Endothelial cell of umbilical vein (primary cell): ENCODE results near the gene P2RY2.

Experiments used
- EZH2 ChIP-seq: IDR thresholded peaks from 2 replicates; pipeline ENCODE4 v1.6.1; 2012; ENCODE audit warnings: borderline replicate concordance, low read depth, mild to moderate bottlenecking, moderate library complexity, low read length, inconsistent platforms; ENCODE audit not compliant: severe bottlenecking
- GATA2 ChIP-seq: IDR thresholded peaks from 2 replicates; pipeline ENCODE4 v1.7.0; 2011; ENCODE audit warnings: low read depth, mild to moderate bottlenecking, moderate library complexity, mixed read lengths, low read length; ENCODE audit not compliant: insufficient read length, insufficient read depth
- POLR2A ChIP-seq: IDR thresholded peaks from 2 replicates; pipeline ENCODE4 v1.6.1; 2012; ENCODE audit warnings: low read depth, mild to moderate bottlenecking, control low read depth, low read length
- POLR2AphosphoS5 ChIP-seq: IDR thresholded peaks from 2 replicates; pipeline ENCODE4 v1.6.1; 2012; ENCODE audit warnings: low read depth, mild to moderate bottlenecking, control low read depth, low read length, moderate library complexity; ENCODE audit not compliant: insufficient read depth
- TF ChIP-seq, protein P1 (sequence below), 2 donors: IDR thresholded peaks; 1 replicate in 1 of 2; 2 replicates in 1 of 2; pipeline ENCODE4 v1.5.1; 2011; ENCODE audit warnings: low read length in 2 of 2, mild to moderate bottlenecking in 2 of 2, moderate library complexity in 2 of 2, control low read depth in 1 of 2, inconsistent platforms in 1 of 2, low read depth in 1 of 2; ENCODE audit not compliant: insufficient read depth in 1 of 2; ENCODE audit errors: extremely low read depth in 1 of 2
- TF ChIP-seq, protein P2 (sequence below): IDR thresholded peaks from 2 replicates; pipeline ENCODE4 v1.6.1; 2011; ENCODE audit not compliant: insufficient read depth, insufficient read length

DNA sequence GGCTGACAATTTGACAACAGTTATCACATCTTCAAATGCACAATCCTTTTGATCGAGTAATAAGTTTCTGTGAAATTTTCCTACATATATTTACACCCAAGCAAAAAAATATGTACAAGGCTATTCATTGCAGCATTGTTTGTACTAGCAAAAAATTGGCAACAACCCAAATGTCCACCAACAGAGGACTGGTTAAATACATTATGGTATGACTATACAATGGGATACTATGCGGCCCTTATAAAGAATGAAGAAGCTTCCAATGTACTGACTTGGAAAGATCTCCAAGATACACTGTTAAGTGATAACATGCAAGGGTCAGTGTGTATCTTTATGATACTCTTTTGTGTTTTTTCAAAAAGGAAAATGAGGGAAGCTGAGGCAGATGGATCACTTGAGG is 8.2 kb upstream of the P2RY2 start:
- no peak for TF ChIP-seq POLR2AphosphoS5
- TF ChIP-seq, protein P1, sequence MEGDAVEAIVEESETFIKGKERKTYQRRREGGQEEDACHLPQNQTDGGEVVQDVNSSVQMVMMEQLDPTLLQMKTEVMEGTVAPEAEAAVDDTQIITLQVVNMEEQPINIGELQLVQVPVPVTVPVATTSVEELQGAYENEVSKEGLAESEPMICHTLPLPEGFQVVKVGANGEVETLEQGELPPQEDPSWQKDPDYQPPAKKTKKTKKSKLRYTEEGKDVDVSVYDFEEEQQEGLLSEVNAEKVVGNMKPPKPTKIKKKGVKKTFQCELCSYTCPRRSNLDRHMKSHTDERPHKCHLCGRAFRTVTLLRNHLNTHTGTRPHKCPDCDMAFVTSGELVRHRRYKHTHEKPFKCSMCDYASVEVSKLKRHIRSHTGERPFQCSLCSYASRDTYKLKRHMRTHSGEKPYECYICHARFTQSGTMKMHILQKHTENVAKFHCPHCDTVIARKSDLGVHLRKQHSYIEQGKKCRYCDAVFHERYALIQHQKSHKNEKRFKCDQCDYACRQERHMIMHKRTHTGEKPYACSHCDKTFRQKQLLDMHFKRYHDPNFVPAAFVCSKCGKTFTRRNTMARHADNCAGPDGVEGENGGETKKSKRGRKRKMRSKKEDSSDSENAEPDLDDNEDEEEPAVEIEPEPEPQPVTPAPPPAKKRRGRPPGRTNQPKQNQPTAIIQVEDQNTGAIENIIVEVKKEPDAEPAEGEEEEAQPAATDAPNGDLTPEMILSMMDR (IDR thresholded peaks at IDR 0.05; ENCODE audit: extremely low read depth in 1 of 2, insufficient read depth in 1 of 2, low read depth in 1 of 2, low read length in 2 of 2), result no peak
- TF ChIP-seq GATA2, result no peak
- no peak for TF ChIP-seq EZH2
- no peak for TF ChIP-seq POLR2A
- TF ChIP-seq, protein P2, sequence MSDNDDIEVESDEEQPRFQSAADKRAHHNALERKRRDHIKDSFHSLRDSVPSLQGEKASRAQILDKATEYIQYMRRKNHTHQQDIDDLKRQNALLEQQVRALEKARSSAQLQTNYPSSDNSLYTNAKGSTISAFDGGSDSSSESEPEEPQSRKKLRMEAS, result no peak
